ENCODE results near the gene RRN3.
"Not testable (repeated sequence)": the region's sequence is repeated elsewhere in the genome, so short reads cannot be mapped to it uniquely, and the experiment has no call there.

DNA sequence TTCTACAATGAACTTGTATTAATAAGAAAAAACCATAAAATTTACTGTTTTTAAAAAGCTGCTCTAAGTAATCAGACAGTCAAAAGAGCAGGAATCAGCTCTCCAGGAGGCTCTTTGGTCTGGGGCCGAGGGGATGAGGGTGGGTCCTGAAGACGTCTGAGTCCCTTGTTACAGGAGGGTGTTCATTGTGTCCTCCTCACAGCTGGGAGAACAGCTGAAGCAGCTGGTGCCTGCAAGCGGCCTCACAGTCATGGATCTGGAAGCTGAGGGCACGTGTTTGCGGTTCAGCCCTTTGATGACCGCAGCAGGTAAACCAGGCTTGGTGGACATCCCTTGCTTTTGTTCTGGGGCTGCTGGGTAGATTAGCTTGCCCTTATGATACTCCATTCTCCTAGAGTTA is 64.3 kb downstream of the RRN3 start:
- TF ChIP-seq, protein P1, sequence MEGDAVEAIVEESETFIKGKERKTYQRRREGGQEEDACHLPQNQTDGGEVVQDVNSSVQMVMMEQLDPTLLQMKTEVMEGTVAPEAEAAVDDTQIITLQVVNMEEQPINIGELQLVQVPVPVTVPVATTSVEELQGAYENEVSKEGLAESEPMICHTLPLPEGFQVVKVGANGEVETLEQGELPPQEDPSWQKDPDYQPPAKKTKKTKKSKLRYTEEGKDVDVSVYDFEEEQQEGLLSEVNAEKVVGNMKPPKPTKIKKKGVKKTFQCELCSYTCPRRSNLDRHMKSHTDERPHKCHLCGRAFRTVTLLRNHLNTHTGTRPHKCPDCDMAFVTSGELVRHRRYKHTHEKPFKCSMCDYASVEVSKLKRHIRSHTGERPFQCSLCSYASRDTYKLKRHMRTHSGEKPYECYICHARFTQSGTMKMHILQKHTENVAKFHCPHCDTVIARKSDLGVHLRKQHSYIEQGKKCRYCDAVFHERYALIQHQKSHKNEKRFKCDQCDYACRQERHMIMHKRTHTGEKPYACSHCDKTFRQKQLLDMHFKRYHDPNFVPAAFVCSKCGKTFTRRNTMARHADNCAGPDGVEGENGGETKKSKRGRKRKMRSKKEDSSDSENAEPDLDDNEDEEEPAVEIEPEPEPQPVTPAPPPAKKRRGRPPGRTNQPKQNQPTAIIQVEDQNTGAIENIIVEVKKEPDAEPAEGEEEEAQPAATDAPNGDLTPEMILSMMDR (IDR thresholded peaks at IDR 0.05 in 8 of 11, conservative IDR thresholded peaks at IDR 0.05 in 3 of 11) = not testable (repeated sequence)
- not testable (repeated sequence) for TF ChIP-seq POLR2A, POLR2AphosphoS5 (IDR thresholded peaks at IDR 0.05)

Measured in spleen (tissue), 7 donors.